T47D (cell line): Measurements from ENCODE around the gene NAT9.
A peak's percentile ranks its signal among the peaks of the same experiment; 100 is the strongest.

ENCODE experiments used
- DNase-seq, 2 experiments: peaks; one replicate each; pipeline versions ENCODE4 v3.0.0 to v3.0.0-alpha.2; 2011 to 2012; ENCODE audit warnings: low read depth in 1 of 2, low spot score in 1 of 2
- JUND ChIP-seq: IDR thresholded peaks from 2 replicates; pipeline ENCODE4 v1.6.1; 2012; ENCODE audit warnings: low read depth
- in situ Hi-C: cut with HindIII; loops from 2 replicates; pipeline ENCODE4 v1.10.0; 2016; ENCODE audit warnings: low sequenced_read_pairs, low pct_unique_long_range_greater_than_20kb

The NAT9 gene

GRCh38 chr17:74770498-74771318 lies 5.4 kb downstream of the NAT9 start:
- in situ Hi-C loops, result no loop called here
- TF ChIP-seq JUND, result no peak
- peak; percentile 82 to 96 for DNase-seq

- peak; percentile 69; the same call in 1 of the 2 replicates for TF ChIP-seq JUND
- in situ Hi-C loops, result no loop called here
- peak in 1 of 2 experiments; percentile 83 for DNase-seq
Observed at GRCh38 chr17:74769856-74770497, 6.2 kb downstream of the NAT9 start.

GRCh38 chr17:74769266-74769855 lies 6.8 kb downstream of the NAT9 start:
- DNase-seq, result no peak
- TF ChIP-seq JUND, result no peak
- in situ Hi-C loops, result no loop called here

- in situ Hi-C loops, result no loop called here
Observed at GRCh38 chr17:74768763-74769114, 7.4 kb downstream of the NAT9 start.

GRCh38 chr17:74768069-74768762 lies 7.9 kb downstream of the NAT9 start:
- no peak for TF ChIP-seq JUND
- peak in 1 of 2 experiments; percentile 88 for DNase-seq
- in situ Hi-C loops, result no loop called here

More at GRCh38 chr17:74768763-74769114, 7.4 kb downstream of the NAT9 start:
- TF ChIP-seq JUND, result no peak
- no peak for DNase-seq

- in situ Hi-C loops, result no loop called here
- TF ChIP-seq JUND, result no peak
- no peak for DNase-seq
Observed at GRCh38 chr17:74767111-74767516, 9.0 kb downstream of the NAT9 start.

GRCh38 chr17:74766413-74766812 lies 9.7 kb downstream of the NAT9 start:
- peak in 1 of 2 experiments; percentile 32 for DNase-seq
- in situ Hi-C loops, result no loop called here
- no peak for TF ChIP-seq JUND

GRCh38 chr17:74764751-74765286 lies 11.3 kb downstream of the NAT9 start:
- in situ Hi-C loops, result no loop called here
- peak in 1 of 2 experiments; percentile 23 for DNase-seq
- no peak for TF ChIP-seq JUND

GRCh38 chr17:74763565-74764387 lies 12.4 kb downstream of the NAT9 start:
- DNase-seq, result peak in 1 of 2 experiments; percentile 56
- no peak for TF ChIP-seq JUND
- in situ Hi-C loops, result no loop called here

GRCh38 chr17:74761931-74762330 lies 14.2 kb downstream of the NAT9 start:
- TF ChIP-seq JUND, result no peak
- in situ Hi-C loops, result no loop called here

GRCh38 chr17:74761419-74761818 lies 14.7 kb downstream of the NAT9 start:
- in situ Hi-C loops, result no loop called here
- DNase-seq, result no peak
- TF ChIP-seq JUND, result no peak

More at GRCh38 chr17:74761931-74762330, 14.2 kb downstream of the NAT9 start:
- DNase-seq, result peak in 1 of 2 experiments; percentile 28
